ENCODE results near the gene ZNF850.
A peak's percentile ranks its signal among the peaks of the same experiment; 100 is the strongest.

Gene ZNF850

GRCh38 chr19:36687214-36688056 is 85.2 kb downstream of the ZNF850 start, which contains the start of gene ZNF567:
Gene ZNF567 (plus strand): TSS chr19:36687612. CDS start chr19:36694868, 7,256 bp downstream.
- peak; percentile 98 for DNase-seq

GRCh38 chr19:36686365-36687213 is 86.0 kb downstream of the ZNF850 start:
- DNase-seq: peak; percentile 56

- DNase-seq: no peak
Observed at GRCh38 chr19:36685835-36686234, 86.8 kb downstream of the ZNF850 start.

GRCh38 chr19:36679455-36679854 is 93.2 kb downstream of the ZNF850 start:
- DNase-seq: no peak

GRCh38 chr19:36674201-36674600 is 98.4 kb downstream of the ZNF850 start:
- no peak for DNase-seq

GRCh38 chr19:36672368-36672767 is 100.2 kb downstream of the ZNF850 start:
- DNase-seq: no peak

- DNase-seq: no peak
Observed at GRCh38 chr19:36668646-36669045, 104.0 kb downstream of the ZNF850 start.

GRCh38 chr19:36665832-36666231 is 106.8 kb downstream of the ZNF850 start:
- DNase-seq: no peak
